GM13976 (cell line): ENCODE results near the gene ASF1A.

Source experiments
- DNase-seq: peaks from one replicate; pipeline ENCODE4 v3.0.0; 2012; ENCODE audit warnings: low spot score
- in situ Hi-C: fragments of 300-500 bp; cut with MboI; formaldehyde crosslinking; loops from one replicate; pipeline ENCODE4 v1.12.0; 2022; ENCODE audit warnings: low sequenced_read_pairs, mixed read lengths, inconsistent platforms; ENCODE audit not compliant: unreplicated experiment
- TF ChIP-seq, protein P1 (sequence below): IDR thresholded peaks from 2 replicates; pipeline ENCODE4 v1.5.1; 2012; ENCODE audit warnings: borderline replicate concordance, mild to moderate bottlenecking; ENCODE audit not compliant: insufficient read depth; ENCODE audit errors: extremely low read depth, missing control alignments, control extremely low read depth

ASF1A gene

DNA sequence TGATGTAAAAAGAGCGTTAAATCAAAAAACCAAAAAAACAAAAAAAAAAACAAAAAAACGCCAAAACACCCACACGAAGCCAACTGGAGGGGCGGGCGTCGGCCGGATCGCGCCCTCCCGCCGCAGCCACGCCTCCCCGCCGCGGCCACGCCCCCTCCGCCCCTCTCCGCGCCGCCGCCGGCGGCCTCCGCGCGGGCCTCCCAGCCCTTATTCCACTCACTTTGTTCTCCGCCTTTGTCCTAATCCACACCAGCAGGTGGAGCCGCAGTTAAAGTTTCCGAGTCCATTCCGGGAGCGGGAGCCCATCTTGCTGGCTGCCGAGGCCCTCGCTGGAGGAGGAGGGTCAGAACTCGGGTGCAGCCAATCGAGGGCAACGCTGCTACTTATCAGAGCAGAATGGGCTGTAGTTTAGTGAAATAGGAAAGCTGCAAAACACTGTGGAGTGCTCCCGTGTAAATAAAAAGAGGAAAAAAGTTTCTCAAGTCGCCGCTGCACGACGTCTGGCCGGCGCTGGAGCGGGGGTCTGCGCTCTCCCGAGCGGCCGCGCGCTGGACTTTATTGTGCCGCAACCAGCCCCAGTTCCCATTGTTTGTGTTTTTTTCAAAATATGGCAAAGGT, at the start of gene ASF1A:
ASF1A (plus strand) TSS at position 346 of the 618 bp plus-strand sequence; CDS start at position 608, 262 bp downstream.
- TF ChIP-seq, protein P1, sequence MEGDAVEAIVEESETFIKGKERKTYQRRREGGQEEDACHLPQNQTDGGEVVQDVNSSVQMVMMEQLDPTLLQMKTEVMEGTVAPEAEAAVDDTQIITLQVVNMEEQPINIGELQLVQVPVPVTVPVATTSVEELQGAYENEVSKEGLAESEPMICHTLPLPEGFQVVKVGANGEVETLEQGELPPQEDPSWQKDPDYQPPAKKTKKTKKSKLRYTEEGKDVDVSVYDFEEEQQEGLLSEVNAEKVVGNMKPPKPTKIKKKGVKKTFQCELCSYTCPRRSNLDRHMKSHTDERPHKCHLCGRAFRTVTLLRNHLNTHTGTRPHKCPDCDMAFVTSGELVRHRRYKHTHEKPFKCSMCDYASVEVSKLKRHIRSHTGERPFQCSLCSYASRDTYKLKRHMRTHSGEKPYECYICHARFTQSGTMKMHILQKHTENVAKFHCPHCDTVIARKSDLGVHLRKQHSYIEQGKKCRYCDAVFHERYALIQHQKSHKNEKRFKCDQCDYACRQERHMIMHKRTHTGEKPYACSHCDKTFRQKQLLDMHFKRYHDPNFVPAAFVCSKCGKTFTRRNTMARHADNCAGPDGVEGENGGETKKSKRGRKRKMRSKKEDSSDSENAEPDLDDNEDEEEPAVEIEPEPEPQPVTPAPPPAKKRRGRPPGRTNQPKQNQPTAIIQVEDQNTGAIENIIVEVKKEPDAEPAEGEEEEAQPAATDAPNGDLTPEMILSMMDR: peak; percentile 71
- DNase-seq: peak; percentile 89
- in situ Hi-C loops: no loop called here

DNA sequence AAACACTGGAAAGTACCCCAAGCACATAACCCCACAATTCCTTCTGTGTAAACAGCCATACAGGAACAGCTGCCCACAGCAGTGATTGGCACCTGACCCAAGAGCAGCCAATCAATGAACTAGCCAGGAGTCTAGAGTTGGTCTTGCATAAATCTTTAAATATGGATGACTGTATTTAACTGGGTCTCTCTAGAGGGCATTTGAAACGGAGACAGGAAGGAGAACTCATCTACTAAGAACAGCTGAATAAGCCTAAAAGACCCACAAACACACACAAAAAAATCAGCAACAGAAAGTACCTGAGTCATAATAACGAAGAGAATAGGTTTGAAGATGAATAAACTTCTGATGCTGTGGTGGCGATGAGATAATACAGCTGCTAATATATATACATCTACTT, 49.0 kb upstream of the ASF1A start:
- in situ Hi-C loops: no loop called here
- TF ChIP-seq, protein P1: no peak
- peak; percentile 37 for DNase-seq

DNA sequence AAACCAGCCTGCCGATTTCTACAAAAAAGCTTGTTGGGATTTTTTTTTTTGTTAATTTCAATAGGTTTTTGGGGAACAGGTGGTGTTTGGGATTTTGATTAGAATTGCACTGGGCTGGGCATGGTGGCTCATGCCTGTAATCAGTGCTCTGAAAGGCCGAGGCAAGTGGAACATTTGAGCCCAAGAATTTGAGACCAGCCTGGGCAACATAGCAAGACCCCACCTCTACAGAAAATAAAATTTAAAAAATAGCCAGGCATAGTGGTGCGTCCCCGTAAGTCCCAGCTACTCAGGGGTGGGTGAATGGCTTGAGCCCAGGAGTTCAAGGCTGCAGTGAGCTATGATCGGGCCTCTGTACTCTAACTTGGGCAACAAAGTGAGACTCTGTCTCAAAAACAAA, 40.5 kb upstream of the ASF1A start:
- TF ChIP-seq, protein P1: no peak
- in situ Hi-C loops: no loop called here
- DNase-seq: no peak

DNA sequence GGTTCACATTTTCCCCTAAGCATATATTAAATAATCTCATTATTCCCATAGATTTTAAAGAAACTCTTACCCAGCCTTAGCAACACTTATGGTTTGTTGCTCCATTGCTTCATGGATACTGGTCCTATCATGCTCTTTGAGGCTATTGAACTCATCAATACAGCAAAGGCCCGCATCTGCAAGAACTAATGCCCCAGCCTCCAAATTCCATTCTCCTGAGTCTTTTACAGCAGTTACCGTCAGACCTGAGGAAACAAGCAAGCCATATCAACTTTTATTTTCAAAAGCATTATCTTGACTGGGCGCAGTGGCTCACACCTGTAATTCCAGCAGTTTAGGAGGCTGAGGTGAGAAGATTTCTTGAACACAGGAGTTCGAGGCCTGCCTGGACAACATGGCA, 37.7 kb upstream of the ASF1A start:
- TF ChIP-seq, protein P1: no peak
- in situ Hi-C loops: no loop called here
- no peak for DNase-seq

DNA sequence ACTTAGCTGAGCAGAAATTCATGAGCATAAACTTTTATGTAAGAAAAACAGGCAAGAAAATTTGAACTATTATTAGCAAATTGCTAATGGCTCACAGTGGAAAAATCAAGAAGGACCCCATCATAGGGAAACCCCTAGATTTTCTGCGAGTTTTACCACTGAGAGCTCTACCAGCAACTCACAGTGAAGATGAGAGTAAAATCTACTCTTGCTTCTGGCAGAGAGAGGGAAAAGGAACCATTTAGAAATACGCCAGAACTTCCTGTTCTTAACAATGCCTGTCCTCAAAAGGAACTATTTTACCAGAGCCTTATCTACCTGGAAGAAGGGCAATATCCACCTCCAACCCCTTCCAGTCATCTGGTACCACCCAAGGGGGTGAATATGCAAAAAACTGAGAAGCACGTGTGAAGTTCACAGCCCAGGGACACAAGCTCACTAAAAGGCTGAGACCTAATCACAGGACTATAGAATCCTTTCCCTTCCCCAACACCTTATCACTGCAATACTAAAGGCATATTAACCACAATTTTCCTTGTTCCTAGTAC, 34.4 kb upstream of the ASF1A start:
- TF ChIP-seq, protein P1: no peak
- DNase-seq: peak; percentile 24
- in situ Hi-C loops: no loop called here

DNA sequence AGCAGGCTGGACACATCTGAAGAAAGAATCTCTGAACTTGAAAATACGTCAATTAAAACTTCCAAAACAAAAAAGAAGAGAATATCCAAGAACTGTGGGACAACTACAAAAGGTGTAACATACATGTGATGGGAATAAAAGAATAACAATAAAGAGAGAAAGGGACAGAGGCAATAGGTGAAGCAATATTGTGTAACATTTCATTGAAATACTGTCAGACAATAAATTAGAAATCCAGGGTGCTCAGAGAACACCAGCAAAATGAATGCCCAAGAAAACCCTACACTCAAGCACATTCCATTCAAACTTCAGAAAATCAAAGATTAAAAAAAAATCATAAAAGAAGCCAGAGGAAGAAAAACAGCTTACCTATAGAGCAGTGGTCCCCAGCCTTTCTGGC, 33.6 kb upstream of the ASF1A start:
- TF ChIP-seq, protein P1: no peak
- in situ Hi-C loops: no loop called here
- no peak for DNase-seq

DNA sequence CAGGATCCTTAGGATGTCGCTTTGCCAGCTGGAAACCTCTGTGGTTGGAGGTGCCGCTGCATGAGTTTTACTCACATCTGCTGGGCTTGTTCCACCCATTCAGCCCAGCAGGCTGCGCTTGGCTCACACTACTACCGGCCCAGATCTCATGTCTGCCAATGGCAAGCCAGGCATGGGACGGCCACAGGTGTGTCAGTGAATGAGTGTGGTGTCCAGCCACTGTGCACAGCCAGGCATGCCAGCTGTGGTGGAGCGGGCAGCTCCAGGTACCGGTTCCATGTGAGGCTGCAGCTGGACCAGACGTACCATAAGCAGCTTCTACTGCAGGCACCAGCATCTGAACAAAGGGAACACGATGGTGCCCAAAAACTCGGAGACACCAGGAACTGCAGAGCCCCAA, 33.1 kb upstream of the ASF1A start:
- in situ Hi-C loops: no loop called here
- no peak for DNase-seq
- TF ChIP-seq, protein P1: no peak
